CD4-positive, alpha-beta T cell treated with Interleukin-6 for 4 hours (primary cell): ENCODE measurements around the gene CCNT1.
"Not testable (repeated sequence)": the region's sequence is repeated elsewhere in the genome, so short reads cannot be mapped to it uniquely, and the experiment has no call there.

Source experiments
- DNase-seq: peaks from one replicate; pipeline ENCODE4 v3.0.0-alpha.2; 2020; ENCODE audit warnings: mixed read lengths

CCNT1 gene

GRCh38 chr12:48716493-48717251 lies at the start of gene CCNT1:
CCNT1 (minus strand) TSS chr12:48716707; CDS start chr12:48716675, 32 bp downstream.
- DNase-seq = peak; percentile 98

GRCh38 chr12:48765753-48766162 lies 49.3 kb upstream of the CCNT1 start:
- DNase-seq = no peak

GRCh38 chr12:48764521-48764920 lies 48.0 kb upstream of the CCNT1 start:
- DNase-seq = no peak

GRCh38 chr12:48758737-48759136 lies 42.2 kb upstream of the CCNT1 start:
- DNase-seq = no peak

- no peak for DNase-seq
Measured at GRCh38 chr12:48758186-48758585, 41.7 kb upstream of the CCNT1 start.

- DNase-seq = no peak
Measured at GRCh38 chr12:48750769-48751356, 34.4 kb upstream of the CCNT1 start.

- no peak for DNase-seq
Measured at GRCh38 chr12:48750215-48750614, 33.7 kb upstream of the CCNT1 start.

GRCh38 chr12:48744251-48745008 lies 27.9 kb upstream of the CCNT1 start:
- DNase-seq = no peak

- DNase-seq = no peak
Measured at GRCh38 chr12:48739618-48740269, 23.2 kb upstream of the CCNT1 start.

- no peak for DNase-seq
Measured at GRCh38 chr12:48736456-48736855, 19.9 kb upstream of the CCNT1 start.

GRCh38 chr12:48728807-48729206 lies 12.3 kb upstream of the CCNT1 start:
- DNase-seq = no peak

- not testable (repeated sequence) for DNase-seq
Measured at GRCh38 chr12:48720737-48721136, 4.2 kb upstream of the CCNT1 start.

GRCh38 chr12:48720171-48720570 lies 3.7 kb upstream of the CCNT1 start:
- not testable (repeated sequence) for DNase-seq

- DNase-seq = not testable (repeated sequence)
Measured at GRCh38 chr12:48719002-48719401, 2.5 kb upstream of the CCNT1 start.

GRCh38 chr12:48717252-48717695 lies 767 bp upstream of the CCNT1 start:
- DNase-seq = peak; percentile 4

- DNase-seq = no peak
Measured at GRCh38 chr12:48716168-48716492, 377 bp downstream of the CCNT1 start.

GRCh38 chr12:48712209-48712608 lies 4.3 kb downstream of the CCNT1 start:
- no peak for DNase-seq

- not testable (repeated sequence) for DNase-seq
Measured at GRCh38 chr12:48698822-48699221, 17.7 kb downstream of the CCNT1 start.

- no peak for DNase-seq
Measured at GRCh38 chr12:48696626-48697025, 19.9 kb downstream of the CCNT1 start.

- no peak for DNase-seq
Measured at GRCh38 chr12:48695859-48696258, 20.6 kb downstream of the CCNT1 start.

GRCh38 chr12:48694038-48694437 lies 22.5 kb downstream of the CCNT1 start:
- DNase-seq = no peak

- DNase-seq = no peak
Measured at GRCh38 chr12:48693572-48693971, 22.9 kb downstream of the CCNT1 start.

GRCh38 chr12:48691826-48692487 lies 24.6 kb downstream of the CCNT1 start:
- no peak for DNase-seq
